NCI-H2107 treated with DMSO at 0.1 percent for 48 hours (cell line): ENCODE data around the gene AHNAK2.
"Not testable (repeated sequence)": the region's sequence is repeated elsewhere in the genome, so short reads cannot be mapped to it uniquely, and the experiment has no call there.

ENCODE experiments used
- DNase-seq: peaks from one replicate; lab custom pipeline; 2025; ENCODE audit not compliant: unreplicated experiment; lab: John Stamatoyannopoulos, UW

The AHNAK2 gene

GRCh38 chr14:104928391-104929133 is 49.6 kb downstream of the AHNAK2 start:
- DNase-seq, result no peak

DNA sequence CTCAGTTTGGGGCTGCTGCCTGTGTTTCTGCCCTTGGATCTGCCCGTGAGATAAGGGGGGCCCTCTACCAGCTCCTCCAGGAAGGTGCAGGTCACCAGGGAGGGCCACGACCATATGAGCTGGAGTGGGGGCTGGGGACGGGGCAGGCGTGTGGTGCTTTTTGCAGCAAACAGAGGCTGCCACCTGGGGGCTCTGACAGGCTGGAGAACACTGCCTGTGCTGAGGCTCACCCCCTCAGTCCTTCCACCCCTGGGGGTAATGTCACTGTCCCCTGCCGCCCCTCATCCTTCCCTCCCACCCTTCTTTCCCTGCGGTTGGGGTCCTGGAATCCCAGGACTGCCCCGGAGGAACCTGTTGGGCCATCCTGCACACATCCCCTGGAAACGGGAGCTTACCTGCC is 50.3 kb downstream of the AHNAK2 start:
- DNase-seq, result no peak

GRCh38 chr14:104927432-104927816 is 50.8 kb downstream of the AHNAK2 start:
- DNase-seq, result no peak

- no peak for DNase-seq
Measured at GRCh38 chr14:104926619-104927431, 51.3 kb downstream of the AHNAK2 start.

GRCh38 chr14:104925855-104926609 is 52.1 kb downstream of the AHNAK2 start:
- DNase-seq, result no peak

GRCh38 chr14:104925214-104925854 is 52.8 kb downstream of the AHNAK2 start:
- DNase-seq, result no peak

- DNase-seq, result no peak
Measured at GRCh38 chr14:104924421-104925213, 53.6 kb downstream of the AHNAK2 start, which contains the start of gene PLD4. Gene PLD4, plus strand, starts transcription at chr14:104924879. Its CDS starts 2,262 bp downstream, at chr14:104927141.

DNA sequence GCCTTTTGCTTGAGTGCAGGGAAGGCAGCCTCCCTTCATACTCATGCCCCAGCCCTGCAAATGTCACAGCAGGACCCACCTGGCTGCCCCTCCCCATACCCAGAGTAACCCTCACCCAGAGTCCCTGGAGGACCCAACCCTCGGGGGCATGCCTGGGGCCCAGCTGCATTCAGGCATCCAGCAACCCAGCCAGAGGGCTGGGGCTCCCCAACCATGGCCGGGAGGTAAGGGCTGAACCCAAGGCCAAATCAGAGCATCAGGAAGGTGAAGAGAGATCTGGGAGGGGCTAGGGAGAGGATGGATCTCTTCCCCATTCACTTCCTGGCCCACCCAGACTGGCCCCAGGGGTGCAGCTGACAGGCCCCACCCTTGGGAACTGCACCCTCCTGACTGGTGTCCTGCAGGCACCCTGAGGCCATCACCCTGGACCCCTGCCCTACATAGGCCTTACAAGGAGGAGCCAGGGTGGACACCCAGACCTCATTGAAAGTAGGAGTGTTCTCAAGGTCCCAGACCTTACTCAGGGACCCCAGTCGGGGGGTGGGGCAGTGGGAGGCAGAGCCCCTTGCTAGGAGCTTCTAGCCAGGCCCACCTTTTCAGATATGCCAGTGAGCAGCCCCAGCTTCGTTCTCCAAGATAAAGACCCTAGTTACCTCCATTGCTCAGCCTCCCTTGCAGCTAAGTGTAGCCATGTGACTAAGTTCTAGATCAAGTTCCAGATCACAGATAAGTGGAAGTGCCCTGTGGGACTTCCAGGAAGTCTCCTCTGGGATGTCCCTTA is 54.3 kb downstream of the AHNAK2 start:
- no peak for DNase-seq

- DNase-seq, result no peak
Measured at GRCh38 chr14:104919993-104920315, 58.2 kb downstream of the AHNAK2 start.

- DNase-seq, result not testable (repeated sequence)
Measured at GRCh38 chr14:104919152-104919992, 58.8 kb downstream of the AHNAK2 start.

GRCh38 chr14:104917993-104918392 is 60.2 kb downstream of the AHNAK2 start:
- no peak for DNase-seq

- DNase-seq, result no peak
Measured at GRCh38 chr14:104917116-104917515, 61.1 kb downstream of the AHNAK2 start.

- DNase-seq, result peak; percentile 96
Measured at GRCh38 chr14:104913435-104913834, 64.7 kb downstream of the AHNAK2 start.

GRCh38 chr14:104912053-104912452 is 66.1 kb downstream of the AHNAK2 start:
- DNase-seq, result no peak

- peak; percentile 45 for DNase-seq
Measured at GRCh38 chr14:104908303-104908702, 69.9 kb downstream of the AHNAK2 start.

- not testable (repeated sequence) for DNase-seq
Measured at GRCh38 chr14:104905579-104905933, 72.6 kb downstream of the AHNAK2 start.

- not testable (repeated sequence) for DNase-seq
Measured at GRCh38 chr14:104904650-104905578, 73.3 kb downstream of the AHNAK2 start.

- DNase-seq, result no peak
Measured at GRCh38 chr14:104903990-104904389, 74.2 kb downstream of the AHNAK2 start.
